ENCODE measurements around the gene ANKRD16.
"Not testable (repeated sequence)": the region's sequence is repeated elsewhere in the genome, so short reads cannot be mapped to it uniquely, and the experiment has no call there.

ANKRD16 gene

GRCh38 chr10:5902511-5903274 is 13.0 kb upstream of the ANKRD16 start:
- DNase-seq, result no peak

- DNase-seq, result no peak
Observed at GRCh38 chr10:5900247-5900646, 10.6 kb upstream of the ANKRD16 start.

GRCh38 chr10:5898163-5898562 is 8.5 kb upstream of the ANKRD16 start:
- DNase-seq, result no peak

GRCh38 chr10:5897504-5897903 is 7.8 kb upstream of the ANKRD16 start:
- no peak for DNase-seq

GRCh38 chr10:5897053-5897340 is 7.3 kb upstream of the ANKRD16 start:
- DNase-seq, result no peak

GRCh38 chr10:5896208-5897052 is 6.7 kb upstream of the ANKRD16 start:
- DNase-seq, result no peak

GRCh38 chr10:5895804-5896203 is 6.1 kb upstream of the ANKRD16 start:
- no peak for DNase-seq

GRCh38 chr10:5895365-5895764 is 5.7 kb upstream of the ANKRD16 start:
- no peak for DNase-seq

GRCh38 chr10:5894873-5895272 is 5.2 kb upstream of the ANKRD16 start:
- DNase-seq, result no peak

GRCh38 chr10:5894403-5894802 is 4.7 kb upstream of the ANKRD16 start:
- DNase-seq, result no peak

- no peak for DNase-seq
Observed at GRCh38 chr10:5893321-5893720, 3.6 kb upstream of the ANKRD16 start.

GRCh38 chr10:5892007-5892406 is 2.3 kb upstream of the ANKRD16 start:
- DNase-seq, result no peak

GRCh38 chr10:5891009-5891408 is 1.3 kb upstream of the ANKRD16 start:
- no peak for DNase-seq

- no peak for DNase-seq
Observed at GRCh38 chr10:5890452-5890915, 791 bp upstream of the ANKRD16 start.

GRCh38 chr10:5888843-5889623 is 660 bp downstream of the ANKRD16 start:
- DNase-seq, result no peak

GRCh38 chr10:5888351-5888750 is 1.3 kb downstream of the ANKRD16 start:
- no peak for DNase-seq

GRCh38 chr10:5887641-5888040 is 2.1 kb downstream of the ANKRD16 start:
- DNase-seq, result no peak

GRCh38 chr10:5887029-5887428 is 2.7 kb downstream of the ANKRD16 start:
- no peak for DNase-seq

- DNase-seq, result no peak
Observed at GRCh38 chr10:5885619-5886018, 4.1 kb downstream of the ANKRD16 start.

- DNase-seq, result no peak
Observed at GRCh38 chr10:5882961-5883360, 6.7 kb downstream of the ANKRD16 start.

GRCh38 chr10:5877041-5877440 is 12.7 kb downstream of the ANKRD16 start:
- DNase-seq, result not testable (repeated sequence)

GRCh38 chr10:5876181-5876768 is 13.4 kb downstream of the ANKRD16 start:
- DNase-seq, result no peak

- DNase-seq, result peak; percentile 46
Observed at GRCh38 chr10:5873515-5873995, 16.1 kb downstream of the ANKRD16 start.
